Stimulated activated naive CD8-positive, alpha-beta T cell treated with anti-CD3 and anti-CD28 coated beads, Interleukin-15, amount 100 ng/mL, for 72 hours (primary cell): ENCODE results near the gene MACROD1.
A peak's percentile ranks its signal among the peaks of the same experiment; 100 is the strongest.

Source experiments
- ATAC-seq: fragments of 150-1000 bp; cut with Tn5 transposase; 2 replicates; pipeline ENCODE4 v1.10.0; 2021; ENCODE audit warnings: mild to moderate bottlenecking, moderate library complexity
- DNase-seq, 2 donors: peaks; one replicate each; pipeline ENCODE4 v3.0.0; 2021 to 2022
- H3K27ac Mint-ChIP-seq, 2 donors: one replicate each; pipeline ENCODE4 v1.8.0; 2022; ENCODE audit warnings: mild to moderate bottlenecking in 2 of 2, mixed read lengths in 2 of 2, moderate library complexity in 2 of 2
- H3K27me3 Mint-ChIP-seq: one replicate; pipeline ENCODE4 v1.8.0; 2022; ENCODE audit warnings: mixed read lengths
- H3K4me1 Mint-ChIP-seq: one replicate; pipeline ENCODE4 v1.8.0; 2022; ENCODE audit warnings: mild to moderate bottlenecking, mixed read lengths
- H3K4me3 Mint-ChIP-seq, 2 donors: one replicate each; pipeline ENCODE4 v1.8.0; 2022; ENCODE audit warnings: mild to moderate bottlenecking in 2 of 2, mixed read lengths in 2 of 2, moderate library complexity in 1 of 2
- H3K9me3 Mint-ChIP-seq, 2 donors: one replicate each; pipeline ENCODE4 v1.8.0; 2022; ENCODE audit warnings: mixed read lengths in 2 of 2

MACROD1 gene

DNA sequence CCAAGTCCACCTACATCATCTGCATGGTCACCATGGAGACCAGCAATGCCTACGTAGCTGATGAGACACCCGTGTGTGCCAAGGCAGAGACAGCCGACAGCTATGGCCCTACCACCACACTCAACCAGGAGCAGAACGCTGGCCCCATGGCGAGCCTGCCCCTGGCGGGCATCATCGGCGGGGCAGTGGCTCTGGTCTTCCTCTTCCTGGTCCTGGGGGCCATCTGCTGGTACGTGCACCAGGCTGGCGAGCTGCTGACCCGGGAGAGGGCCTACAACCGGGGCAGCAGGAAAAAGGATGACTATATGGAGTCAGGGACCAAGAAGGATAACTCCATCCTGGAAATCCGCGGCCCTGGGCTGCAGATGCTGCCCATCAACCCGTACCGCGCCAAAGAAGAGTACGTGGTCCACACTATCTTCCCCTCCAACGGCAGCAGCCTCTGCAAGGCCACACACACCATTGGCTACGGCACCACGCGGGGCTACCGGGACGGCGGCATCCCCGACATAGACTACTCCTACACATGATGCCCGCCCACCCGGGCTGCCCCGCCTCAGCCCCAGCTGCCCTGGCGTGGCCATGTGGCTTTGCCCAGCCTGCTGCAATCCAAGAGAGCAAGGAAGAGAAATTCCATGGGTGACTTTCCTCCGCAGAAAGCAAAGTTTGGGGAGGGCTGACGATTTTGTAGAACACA, 48.0 kb downstream of the MACROD1 start:
- Mint-ChIP-seq H3K27ac (no peak overlapping the region), H3K27me3 (no peaks in the 10 kb centered on the region), H3K9me3 (no peaks in the 10 kb centered on the region), H3K4me3 (no peak overlapping the region), H3K4me1 (peaks cover 25% of the 10 kb centered on the region)
- ATAC-seq (no peak), DNase-seq (no peak)

DNA sequence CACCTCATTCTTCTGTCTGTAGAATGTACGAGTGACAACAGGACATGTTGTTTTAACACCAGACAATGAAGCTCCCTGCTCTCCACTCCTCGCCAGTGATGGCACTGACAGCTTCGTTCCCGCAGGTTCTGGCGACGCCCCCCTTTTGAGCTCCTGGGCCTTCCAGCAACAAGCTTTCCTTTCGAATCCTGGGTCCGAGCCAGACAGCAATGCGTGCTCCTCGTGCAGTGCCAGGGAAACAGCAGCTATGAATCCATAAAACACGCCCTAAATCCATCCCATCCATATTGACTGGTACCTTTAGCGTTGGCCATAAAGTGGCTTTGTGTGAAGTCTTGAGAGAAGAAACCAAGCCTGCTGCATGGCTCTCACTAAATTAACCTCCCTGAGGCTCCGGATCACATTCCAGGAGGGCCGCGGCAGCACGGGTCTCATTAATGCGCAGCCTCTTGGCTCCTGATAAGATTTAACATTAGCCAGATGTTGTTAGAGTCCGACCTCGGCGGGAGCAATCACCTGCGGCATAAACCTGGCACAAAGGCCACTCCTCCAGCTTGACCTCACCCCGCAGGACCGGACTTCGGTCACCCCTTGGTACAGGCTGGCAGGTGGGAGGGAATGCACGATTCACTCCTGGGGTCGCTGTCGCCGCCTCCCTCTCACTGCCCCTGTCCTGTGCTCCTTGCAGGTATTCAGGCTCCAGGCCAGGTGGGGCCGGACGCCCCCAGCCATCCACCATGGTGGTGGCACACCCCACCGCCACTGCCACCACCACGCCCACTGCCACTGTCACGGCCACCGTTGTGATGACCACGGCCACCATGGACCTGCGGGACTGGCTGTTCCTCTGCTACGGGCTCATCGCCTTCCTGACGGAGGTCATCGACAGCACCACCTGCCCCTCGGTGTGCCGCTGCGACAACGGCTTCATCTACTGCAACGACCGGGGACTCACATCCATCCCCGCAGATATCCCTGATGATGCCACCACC, 50.1 kb downstream of the MACROD1 start:
- no peaks in the 10 kb centered on the region for H3K9me3 Mint-ChIP-seq
- H3K4me1 Mint-ChIP-seq, result peaks cover 9% of the 10 kb centered on the region
- no peak for ATAC-seq
- no peak overlapping the region for H3K4me3 Mint-ChIP-seq
- DNase-seq, result no peak
- H3K27me3 Mint-ChIP-seq, result no peaks in the 10 kb centered on the region
- H3K27ac Mint-ChIP-seq, result no peak overlapping the region

DNA sequence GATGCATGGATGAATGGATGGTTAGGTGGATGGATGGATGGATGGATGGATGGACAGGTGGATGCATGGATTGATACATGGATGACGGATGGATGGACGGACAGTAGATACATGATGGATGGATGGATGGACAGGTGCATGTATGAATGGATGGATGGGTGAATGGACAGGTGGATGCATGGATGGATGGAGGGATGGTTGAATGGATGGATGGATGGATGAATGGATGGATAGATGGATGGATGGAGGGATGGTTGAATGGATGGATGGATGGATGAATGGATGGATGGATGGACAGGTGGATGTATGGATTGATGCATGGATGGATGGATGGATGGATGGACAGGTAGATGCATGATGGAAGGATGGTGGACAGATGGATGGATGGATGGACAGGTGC, 51.7 kb downstream of the MACROD1 start:
- H3K4me1 Mint-ChIP-seq, result no peaks in the 10 kb centered on the region
- DNase-seq, result no peak

GRCh38 chr11:64113462-64113780, 52.5 kb downstream of the MACROD1 start:
- no peaks in the 10 kb centered on the region for H3K4me1 Mint-ChIP-seq
- H3K9me3 Mint-ChIP-seq, result no peaks in the 10 kb centered on the region
- no peaks in the 10 kb centered on the region for H3K27me3 Mint-ChIP-seq
- no peak overlapping the region for H3K27ac Mint-ChIP-seq
- DNase-seq (no peak), ATAC-seq (no peak)
- H3K4me3 Mint-ChIP-seq, result no peak overlapping the region

More for the DNA sequence above, 51.7 kb downstream of the MACROD1 start:
- no peaks in the 10 kb centered on the region for H3K9me3 Mint-ChIP-seq
- H3K4me3 Mint-ChIP-seq, result no peak overlapping the region
- no peak overlapping the region for H3K27ac Mint-ChIP-seq
- ATAC-seq, result no peak
- H3K27me3 Mint-ChIP-seq, result no peaks in the 10 kb centered on the region

DNA sequence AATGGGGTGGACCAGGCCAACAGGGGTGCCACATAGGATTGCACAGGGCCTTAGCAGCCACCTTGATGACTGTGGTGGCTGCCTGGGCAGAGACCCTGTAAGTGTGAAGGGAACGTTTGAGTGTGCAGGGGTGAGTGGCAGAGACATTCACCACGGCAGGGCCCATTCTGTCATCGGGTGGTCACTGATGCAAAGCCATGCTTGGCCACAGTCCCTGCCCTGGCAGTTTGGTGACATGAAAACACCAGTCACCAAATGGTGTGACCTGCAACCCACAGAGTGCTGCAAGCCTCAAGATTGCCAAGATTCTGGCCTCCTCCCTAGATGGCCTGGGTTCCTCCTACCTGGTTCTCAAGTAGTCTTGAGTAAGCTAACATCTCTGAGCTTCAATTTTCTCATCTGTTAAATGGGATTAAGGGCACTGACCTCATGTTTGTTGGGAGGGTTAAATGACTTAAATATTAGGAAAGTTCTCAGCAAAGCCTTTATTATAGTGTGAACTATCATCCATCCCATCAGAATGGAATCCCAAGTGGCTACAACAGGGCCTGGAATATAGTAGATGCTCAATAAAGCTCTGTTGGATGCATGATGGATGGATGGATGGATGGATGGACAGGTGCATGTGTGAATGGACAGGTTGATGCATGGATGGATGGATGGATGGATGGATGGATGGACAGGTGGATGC, 53.0 kb downstream of the MACROD1 start:
- Mint-ChIP-seq H3K27me3 (no peaks in the 10 kb centered on the region), H3K9me3 (no peaks in the 10 kb centered on the region), H3K4me3 (no peak overlapping the region), H3K27ac (no peak overlapping the region), H3K4me1 (no peaks in the 10 kb centered on the region)
- ATAC-seq (no peak), DNase-seq (no peak)

GRCh38 chr11:64110465-64111375, 55.2 kb downstream of the MACROD1 start:
- ATAC-seq, result no peak
- no peaks in the 10 kb centered on the region for H3K27me3 Mint-ChIP-seq
- DNase-seq, result no peak

GRCh38 chr11:64109332-64109731, 56.6 kb downstream of the MACROD1 start:
- no peaks in the 10 kb centered on the region for H3K4me1 Mint-ChIP-seq
- DNase-seq (no peak), ATAC-seq (no peak)
- H3K4me3 Mint-ChIP-seq, result no peak overlapping the region
- H3K27ac Mint-ChIP-seq, result peak overlapping the region in 1 of 2 donors; percentile 20
- H3K9me3 Mint-ChIP-seq, result no peaks in the 10 kb centered on the region
- no peaks in the 10 kb centered on the region for H3K27me3 Mint-ChIP-seq

More at GRCh38 chr11:64110465-64111375, 55.2 kb downstream of the MACROD1 start:
- Mint-ChIP-seq H3K4me3 (no peak overlapping the region), H3K27ac (no peak overlapping the region), H3K4me1 (no peaks in the 10 kb centered on the region), H3K9me3 (no peaks in the 10 kb centered on the region)

GRCh38 chr11:64107303-64107702, 58.6 kb downstream of the MACROD1 start:
- no peak overlapping the region for H3K4me3 Mint-ChIP-seq
- no peak for ATAC-seq
- H3K27ac Mint-ChIP-seq, result no peak overlapping the region
- H3K27me3 Mint-ChIP-seq, result no peaks in the 10 kb centered on the region
- no peaks in the 10 kb centered on the region for H3K4me1 Mint-ChIP-seq
- no peak for DNase-seq
- no peaks in the 10 kb centered on the region for H3K9me3 Mint-ChIP-seq

DNA sequence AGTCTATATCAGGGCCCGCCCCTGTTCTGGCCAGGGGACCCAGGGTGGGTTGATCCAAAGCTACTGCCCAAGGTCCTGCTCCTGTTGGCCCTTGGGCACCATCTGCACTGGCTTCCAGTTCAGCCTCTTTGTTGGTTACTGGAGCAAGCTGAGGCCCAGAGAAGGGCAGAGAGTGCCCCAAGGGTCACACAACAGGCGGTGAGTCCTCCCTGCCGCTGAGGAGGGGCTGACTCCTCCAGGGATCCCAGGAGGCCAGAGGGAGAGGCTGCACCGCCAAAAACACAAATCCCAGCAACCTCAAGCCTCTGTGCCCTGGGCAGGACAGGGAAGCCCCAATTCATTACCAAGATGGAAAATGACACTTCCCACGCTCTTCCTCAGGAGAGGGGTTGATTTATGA, 61.3 kb downstream of the MACROD1 start:
- no peak overlapping the region for H3K27ac Mint-ChIP-seq
- H3K4me1 Mint-ChIP-seq, result no peaks in the 10 kb centered on the region

GRCh38 chr11:64103277-64103985, 62.5 kb downstream of the MACROD1 start:
- Mint-ChIP-seq H3K4me1 (no peaks in the 10 kb centered on the region), H3K9me3 (no peaks in the 10 kb centered on the region), H3K4me3 (no peak overlapping the region), H3K27ac (no peak overlapping the region), H3K27me3 (no peaks in the 10 kb centered on the region)
- DNase-seq (no peak), ATAC-seq (no peak)

More for the DNA sequence above, 61.3 kb downstream of the MACROD1 start:
- H3K4me3 Mint-ChIP-seq, result no peak overlapping the region
- H3K27me3 Mint-ChIP-seq, result no peaks in the 10 kb centered on the region
- DNase-seq, result no peak
- H3K9me3 Mint-ChIP-seq, result no peaks in the 10 kb centered on the region
- no peak for ATAC-seq

DNA sequence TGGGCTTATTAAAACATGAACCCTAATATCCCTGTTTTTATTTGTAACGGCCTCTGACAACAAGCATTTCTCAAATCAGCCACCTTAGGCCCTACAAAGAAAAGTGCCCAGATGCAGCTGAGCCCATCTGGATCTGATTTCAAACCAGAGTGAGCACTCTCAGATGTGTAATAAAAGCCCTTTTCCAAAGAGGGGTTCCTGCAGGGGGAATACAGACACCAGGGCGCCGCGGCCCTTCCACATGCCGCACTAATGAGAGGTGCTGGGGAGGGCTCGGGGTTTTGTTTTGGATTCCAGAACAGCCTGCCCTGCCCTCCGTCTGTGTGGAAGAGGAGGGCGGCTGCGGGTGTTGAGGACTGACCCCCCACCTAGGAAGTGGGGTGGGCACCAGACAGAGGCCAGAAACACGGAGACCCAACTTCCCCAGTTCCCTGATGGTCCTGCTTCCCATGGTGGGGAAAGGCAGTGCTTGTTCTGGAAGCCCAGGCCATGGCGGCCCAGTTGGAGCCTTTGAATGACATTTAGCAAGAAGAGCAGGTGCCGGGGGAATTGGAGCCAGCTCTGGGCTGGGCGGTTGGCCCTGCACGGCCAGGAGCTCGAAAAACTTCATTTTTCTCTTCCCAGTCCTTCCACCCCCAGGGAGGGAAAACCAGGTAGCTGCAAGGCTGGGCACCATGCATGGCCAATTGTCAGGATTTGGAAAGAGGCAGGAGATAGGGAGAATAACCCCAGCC, 63.7 kb downstream of the MACROD1 start:
- H3K4me1 Mint-ChIP-seq, result no peaks in the 10 kb centered on the region

GRCh38 chr11:64101461-64101860, 64.5 kb downstream of the MACROD1 start:
- no peaks in the 10 kb centered on the region for H3K4me1 Mint-ChIP-seq
- no peaks in the 10 kb centered on the region for H3K9me3 Mint-ChIP-seq
- H3K4me3 Mint-ChIP-seq, result no peak overlapping the region
- DNase-seq, result no peak
- ATAC-seq, result no peak
- H3K27me3 Mint-ChIP-seq, result no peaks in the 10 kb centered on the region
- peak overlapping the region in 1 of 2 donors; percentile 79 for H3K27ac Mint-ChIP-seq

More for the DNA sequence above, 63.7 kb downstream of the MACROD1 start:
- no peaks in the 10 kb centered on the region for H3K27me3 Mint-ChIP-seq
- no peaks in the 10 kb centered on the region for H3K9me3 Mint-ChIP-seq
- DNase-seq (no peak), ATAC-seq (no peak)
- H3K27ac Mint-ChIP-seq, result no peak overlapping the region
- no peak overlapping the region for H3K4me3 Mint-ChIP-seq

DNA sequence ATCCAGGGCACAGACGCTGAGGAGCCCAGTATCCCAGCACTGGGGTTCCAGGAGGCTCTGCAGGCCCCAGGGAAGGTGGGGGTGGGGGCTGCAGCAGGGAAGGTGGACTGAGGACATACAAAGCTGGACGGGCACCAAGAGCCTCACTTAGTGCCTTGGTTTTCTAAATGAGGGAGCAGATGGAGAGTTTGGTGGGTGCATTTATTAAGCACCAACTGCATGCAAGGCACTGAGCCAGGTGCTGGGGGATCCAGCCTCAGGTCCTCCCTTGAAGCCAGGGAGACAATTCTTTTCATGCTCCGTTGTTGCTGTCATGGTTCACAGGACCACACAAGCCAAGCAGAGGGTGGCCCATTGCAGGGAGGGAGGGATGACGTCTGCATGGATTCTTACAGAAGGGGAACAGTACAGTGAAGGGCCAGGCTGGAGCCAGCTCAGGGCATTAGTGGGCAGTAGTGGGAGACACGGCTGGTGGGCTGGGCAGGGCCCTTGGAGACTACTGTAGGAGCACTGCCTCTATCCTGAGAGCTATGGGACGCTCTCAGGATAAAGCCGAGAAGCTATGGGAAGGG, 65.0 kb downstream of the MACROD1 start:
- DNase-seq, result no peak
- Mint-ChIP-seq H3K27ac (no peak overlapping the region), H3K4me1 (no peaks in the 10 kb centered on the region), H3K27me3 (no peaks in the 10 kb centered on the region), H3K4me3 (no peak overlapping the region), H3K9me3 (no peaks in the 10 kb centered on the region)
- ATAC-seq, result no peak

DNA sequence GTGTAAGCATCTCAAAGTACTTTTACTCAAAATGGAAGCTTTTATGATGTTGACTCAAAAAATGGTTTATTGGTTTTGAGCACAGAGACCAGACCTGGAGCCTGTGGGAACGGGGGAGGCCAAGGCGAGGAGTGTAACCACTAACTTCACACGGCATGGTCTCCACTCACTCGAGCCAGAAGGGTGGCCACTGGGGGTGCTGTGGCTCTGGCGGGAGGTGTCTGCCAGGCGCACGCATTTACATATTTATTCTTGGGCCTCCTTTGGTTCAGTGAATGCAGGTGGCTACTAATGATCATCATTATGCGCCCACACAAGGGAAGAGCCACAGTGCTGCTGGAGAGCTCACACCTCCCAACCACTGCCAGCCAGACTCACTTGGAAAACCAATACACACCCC, 65.6 kb downstream of the MACROD1 start:
- Mint-ChIP-seq H3K27me3 (no peaks in the 10 kb centered on the region), H3K4me3 (no peak overlapping the region), H3K4me1 (no peaks in the 10 kb centered on the region), H3K27ac (no peak overlapping the region), H3K9me3 (no peaks in the 10 kb centered on the region)
- ATAC-seq (no peak), DNase-seq (no peak)
